CD14-positive monocyte (primary cell): ENCODE data around the gene DNAAF5. TPM values are rescaled to one million over a fixed set of nuclear protein-coding genes. Genes with fewer than 3 reads are reported as not detected.

Source experiments
- DNase-seq, 3 donors: peaks; one replicate each; pipeline ENCODE4 v3.0.0-alpha.2; 2011 to 2022
- H2AFZ ChIP-seq: 2 replicates; pipeline ENCODE4 v1.6.0; 2012; ENCODE audit warnings: mild to moderate bottlenecking, low read depth, low read length, inconsistent platforms; ENCODE audit not compliant: insufficient read depth, poor library complexity, severe bottlenecking
- H3K27ac ChIP-seq, 2 donors: 1 replicate in 1 of 2; 2 replicates in 1 of 2; pipeline ENCODE4 v1.5.1; 2012 to 2013; ENCODE audit warnings: low read length in 2 of 2, control low read depth in 1 of 2, inconsistent platforms in 1 of 2, low read depth in 1 of 2, mild to moderate bottlenecking in 1 of 2
- H3K27me3 ChIP-seq, 2 donors: one replicate each; pipeline versions ENCODE4 v1.6.0 to v1.6.1; 2011 to 2013; ENCODE audit warnings: low read length in 2 of 2; ENCODE audit not compliant: control insufficient read depth in 2 of 2, insufficient read depth in 2 of 2
- H3K36me3 ChIP-seq, 2 donors: replicated peaks in 1 of 2; 1 replicate in 1 of 2; 2 replicates in 1 of 2; pipeline versions ENCODE4 v1.5.1 to v1.6.1; 2012 to 2013; ENCODE audit warnings: low read length in 2 of 2, control low read depth in 1 of 2, inconsistent platforms in 1 of 2, mild to moderate bottlenecking in 1 of 2; ENCODE audit not compliant: insufficient read depth in 2 of 2, control insufficient read depth in 1 of 2
- H3K4me1 ChIP-seq, 2 donors: 1 replicate in 1 of 2; 2 replicates in 1 of 2; pipeline versions ENCODE4 v1.5.1 to v1.6.1; 2012 to 2013; ENCODE audit warnings: low read length in 2 of 2, control low read depth in 1 of 2, inconsistent platforms in 1 of 2, mild to moderate bottlenecking in 1 of 2, moderate library complexity in 1 of 2; ENCODE audit not compliant: insufficient read depth in 2 of 2, control insufficient read depth in 1 of 2
- H3K4me2 ChIP-seq: replicated peaks from 2 replicates; pipeline ENCODE3; 2012; ENCODE audit warnings: low read length, moderate library complexity, mild to moderate bottlenecking; ENCODE audit not compliant: poor library complexity, severe bottlenecking; ENCODE audit errors: extremely low read depth
- H3K4me3 ChIP-seq, 3 experiments: fragments of 200-600 bp in 1 of 3; sonication (generic) in 1 of 3; replicated peaks in 1 of 3; 1 replicate in 2 of 3; 2 replicates in 1 of 3; pipeline ENCODE4 v1.5.1; 2011 to 2013; ENCODE audit warnings: low read length in 3 of 3, mild to moderate bottlenecking in 3 of 3, control low read depth in 2 of 3, low read depth in 2 of 3, inconsistent platforms in 1 of 3, moderate library complexity in 1 of 3
- H3K79me2 ChIP-seq: 2 replicates; pipeline ENCODE4 v1.6.0; 2012; ENCODE audit warnings: mild to moderate bottlenecking, control low read depth, inconsistent platforms, low read length, moderate library complexity; ENCODE audit not compliant: insufficient read depth
- H3K9ac ChIP-seq: 2 replicates; pipeline ENCODE4 v1.6.0; 2017; ENCODE audit warnings: low read length, mild to moderate bottlenecking; ENCODE audit not compliant: insufficient read depth, poor library complexity, severe bottlenecking
- H3K9me3 ChIP-seq, 2 donors: replicated peaks in 1 of 2; 1 replicate in 1 of 2; 2 replicates in 1 of 2; pipeline versions ENCODE4 v1.5.1 to v1.6.1; 2012 to 2013; ENCODE audit warnings: low read length in 2 of 2, control low read depth in 1 of 2; ENCODE audit not compliant: control insufficient read depth in 1 of 2, insufficient read depth in 1 of 2
- H4K20me1 ChIP-seq: 2 replicates; pipeline ENCODE4 v1.6.0; 2012; ENCODE audit warnings: mild to moderate bottlenecking, low read length, control low read depth, moderate library complexity; ENCODE audit not compliant: insufficient read depth
- H3K27ac Mint-ChIP-seq, 7 donors: one replicate each; pipeline ENCODE4 v1.8.0; 2020; ENCODE audit warnings: mild to moderate bottlenecking in 7 of 7, mixed read lengths in 7 of 7, moderate library complexity in 6 of 7, inconsistent platforms in 2 of 7
- H3K27me3 Mint-ChIP-seq, 3 donors: one replicate each; pipeline ENCODE4 v1.8.0; 2021 to 2022; ENCODE audit warnings: low read depth in 3 of 3, mild to moderate bottlenecking in 3 of 3, mixed read lengths in 3 of 3, moderate library complexity in 3 of 3, inconsistent platforms in 1 of 3
- H3K36me3 Mint-ChIP-seq, 2 donors: one replicate each; pipeline ENCODE4 v1.8.0; 2020; ENCODE audit warnings: mixed read lengths in 2 of 2, inconsistent platforms in 1 of 2, mild to moderate bottlenecking in 1 of 2
- H3K4me1 Mint-ChIP-seq: one replicate; pipeline ENCODE4 v1.8.0; 2020; ENCODE audit warnings: mild to moderate bottlenecking, mixed read lengths
- H3K4me3 Mint-ChIP-seq, 2 donors: one replicate each; pipeline ENCODE4 v1.8.0; 2020; ENCODE audit warnings: mild to moderate bottlenecking in 2 of 2, mixed read lengths in 2 of 2, moderate library complexity in 1 of 2
- H3K9me3 Mint-ChIP-seq, 7 donors: one replicate each; pipeline ENCODE4 v1.8.0; 2020 to 2022; ENCODE audit warnings: mixed read lengths in 7 of 7, mild to moderate bottlenecking in 6 of 7, moderate library complexity in 6 of 7, inconsistent platforms in 2 of 7
- CTCF ChIP-seq: fragments of 200-600 bp; IDR thresholded peaks from one replicate; pipeline ENCODE4 v1.8.0; 2022; ENCODE audit warnings: antibody characterized with exemption, mild to moderate bottlenecking
- WGBS: methylation state at CpG from one replicate; pipeline ENCODE4 v1.1.5; 2013; ENCODE audit warnings: missing lambda C conversion rate; ENCODE audit not compliant: insufficient coverage; 5-methylcytosine and 5-hydroxymethylcytosine counted together
- intact Hi-C, 2 donors: fragments of 100-400 bp; cut with micrococcal nuclease; formaldehyde crosslinking; loops; one replicate each; pipeline versions ENCODE4 v1.15.0 to v1.15.1; 2023
- polyA plus RNA-seq, 3 donors: library from polyadenylated mRNA; depleted of rRNA in 1 of 3; unstranded in 2 of 3; stranded (reverse) in 1 of 3; fragments of 300-500 nt in 2 of 3; fragments of >200 nt in 1 of 3; fragmentation: Illumina TruSeq in 2 of 3; gene quantifications; 1 replicate in 2 of 3; 2 replicates in 1 of 3; pipeline ENCODE4 v1.2.3, GENCODE V29; 2012 to 2021

The DNAAF5 gene
- polyA plus RNA-seq, 3 donors = 1.2 to 9.6 (median 2.0) TPM

- peaks cover 10 to 23% of the 10 kb centered on the region in 2 donors for H3K4me1 ChIP-seq
- no peaks in the 10 kb centered on the region for H3K9me3 ChIP-seq
- no peak overlapping the region for H3K9ac ChIP-seq
- H3K36me3 ChIP-seq = peaks cover 7 to 34% of the 10 kb centered on the region in 2 donors
- Mint-ChIP-seq H3K36me3 (peaks cover 40 to 68% of the 10 kb centered on the region in 2 donors), H3K4me1 (peaks cover 34% of the 10 kb centered on the region), H3K4me3 (peak overlapping the region in 1 of 2 donors; percentile 40), H3K27me3 (peaks cover 6 to 32% (median 24%) of the 10 kb centered on the region in 3 donors), H3K9me3 (peaks cover 0 to 2% (median 0%) of the 10 kb centered on the region in 7 donors), H3K27ac (peak overlapping the region in 3 of 7 donors; percentile 25 to 63 (median 48))
- no peaks in the 10 kb centered on the region for H3K27me3 ChIP-seq
- H3K79me2 ChIP-seq = peaks cover 30% of the 10 kb centered on the region
- H3K4me2 ChIP-seq = peak overlapping the region; percentile 13
- H3K4me3 ChIP-seq = no peak overlapping the region
- intact Hi-C loops = no loop called here
- TF ChIP-seq CTCF = no peak
- no peak overlapping the region for H2AFZ ChIP-seq
- DNase-seq = peak in 2 of 3 donors; percentile 14 to 36
- no peak overlapping the region for H3K27ac ChIP-seq
- H4K20me1 ChIP-seq = peaks cover 96% of the 10 kb centered on the region
- 28% methylated on average over 5 of the region's 7 CpGs for WGBS
Measured at GRCh38 chr7:831596-832166, 105.2 kb downstream of the DNAAF5 start.

GRCh38 chr7:832167-832967, 105.9 kb downstream of the DNAAF5 start, which contains the start of gene SUN1:
TSS of gene SUN1 (plus strand) at chr7:832476. CDS start at chr7:832525, 49 bp downstream.
- Histone ChIP-seq H3K27me3 (no peaks in the 10 kb centered on the region), H3K9ac (no peak within 1 kb of the TSS), H3K79me2 (peaks cover 24% of the 10 kb centered on the region), H3K4me2 (peak within 1 kb of the TSS; percentile 13), H2AFZ (no peak within 1 kb of the TSS), H3K9me3 (no peaks in the 10 kb centered on the region), H3K4me3 (no peak within 1 kb of the TSS), H3K27ac (no peak within 1 kb of the TSS), H3K4me1 (peaks cover 10 to 23% of the 10 kb centered on the region in 2 donors), H4K20me1 (peaks cover 96% of the 10 kb centered on the region), H3K36me3 (peaks cover 13 to 40% of the 10 kb centered on the region in 2 donors)
- H3K27me3 Mint-ChIP-seq = peaks cover 5 to 29% (median 24%) of the 10 kb centered on the region in 3 donors
- WGBS = 69% methylated on average over 14 of the region's 24 CpGs
- no peak for DNase-seq
- peaks cover 0 to 2% (median 0%) of the 10 kb centered on the region in 7 donors for H3K9me3 Mint-ChIP-seq
- peaks cover 34% of the 10 kb centered on the region for H3K4me1 Mint-ChIP-seq
- H3K27ac Mint-ChIP-seq = peak within 1 kb of the TSS in 4 of 7 donors; percentile 10 to 63 (median 36)
- peaks cover 44 to 73% of the 10 kb centered on the region in 2 donors for H3K36me3 Mint-ChIP-seq
- intact Hi-C loops = no loop called here
- no peak for TF ChIP-seq CTCF
- H3K4me3 Mint-ChIP-seq = peak within 1 kb of the TSS in 1 of 2 donors; percentile 49
